Heart left ventricle (tissue), 16 donors: ENCODE data around the gene MINDY4. TPM values are rescaled to one million over a fixed set of nuclear protein-coding genes. Genes with fewer than 3 reads are reported as not detected.
"Not testable (repeated sequence)": the region's sequence is repeated elsewhere in the genome, so short reads cannot be mapped to it uniquely, and the experiment has no call there.

ENCODE experiments used
- ATAC-seq, 4 donors: fragments of 200-7000 bp; cut with Tn5 transposase; one replicate each; pipeline ENCODE4 v1.9.1; 2020 to 2022; ENCODE audit warnings: moderate library complexity in 4 of 4, mild to moderate bottlenecking in 3 of 4, moderate number of reproducible peaks in 1 of 4
- DNase-seq, 5 donors: peaks; one replicate each; pipeline ENCODE4 v3.0.0-alpha.2; 2020
- H3K27ac ChIP-seq, 12 donors: fragments of 200-600 bp; sonication (generic) in 4 of 12; one replicate each; pipeline versions ENCODE4 v1.5.0 to v1.8.0; 2016 to 2022; ENCODE audit warnings: mild to moderate bottlenecking in 2 of 12
- H3K27me3 ChIP-seq, 9 donors: fragments of 200-600 bp; sonication (generic) in 2 of 9; one replicate each; pipeline versions ENCODE4 v1.5.1 to v1.8.0; 2016 to 2022; ENCODE audit warnings: mild to moderate bottlenecking in 3 of 9
- H3K36me3 ChIP-seq, 9 donors: fragments of 200-600 bp; sonication (generic) in 2 of 9; one replicate each; pipeline versions ENCODE4 v1.5.0 to v1.8.0; 2018 to 2022; ENCODE audit warnings: mild to moderate bottlenecking in 2 of 9
- H3K4me1 ChIP-seq, 12 donors: fragments of 200-600 bp; sonication (generic) in 4 of 12; one replicate each; pipeline versions ENCODE4 v1.5.0 to v1.8.0; 2016 to 2022; ENCODE audit warnings: mild to moderate bottlenecking in 3 of 12
- H3K4me3 ChIP-seq, 12 donors: fragments of 200-600 bp; sonication (generic) in 4 of 12; one replicate each; pipeline versions ENCODE4 v1.5.0 to v1.8.0; 2017 to 2022; ENCODE audit warnings: mild to moderate bottlenecking in 9 of 12, moderate library complexity in 4 of 12
- H3K9me3 ChIP-seq, 12 donors: fragments of 200-600 bp; sonication (generic) in 4 of 12; one replicate each; pipeline versions ENCODE4 v1.5.0 to v1.8.0; 2016 to 2022; ENCODE audit warnings: mild to moderate bottlenecking in 1 of 12
- POLR2A ChIP-seq, 2 donors: fragments of 450-650 bp; IDR thresholded peaks; one replicate each; pipeline ENCODE4 v1.6.1; 2017; ENCODE audit warnings: antibody characterized with exemption in 2 of 2, mild to moderate bottlenecking in 2 of 2, moderate library complexity in 2 of 2
- WGBS, 4 donors: extraction: QIAGEN DNeasy Blood & Tissue Kit in 2 of 4; methylation state at CpG; one replicate each; pipeline versions ENCODE4 v1.1.5 to v1.1.7; 2013 to 2018; 5-methylcytosine and 5-hydroxymethylcytosine counted together
- intact Hi-C, 10 donors: fragments of 100-400 bp; cut with DNase I; formaldehyde crosslinking; loops; one replicate each; pipeline versions ENCODE4 v1.11.1 to v1.14.2; 2022
- polyA plus RNA-seq, 2 donors: library from polyadenylated mRNA; stranded (reverse); fragments of 200-250 nt; gene quantifications; one replicate each; pipeline ENCODE4 v1.2.3, GENCODE V29; 2013
- total RNA-seq, 9 donors: library from RNA; depleted of rRNA in 2 of 9; stranded (reverse); fragments of >200 nt in 2 of 9; fragmentation: NEBNext Ultra II Directional in 3 of 9; extraction: Animal tissue kit (Norgen Biotek cat#: 25700) in 3 of 9; gene quantifications; one replicate each; pipeline versions ENCODE4 v1.1.0 to v1.2.4, GENCODE V29; 2016 to 2023
- TF ChIP-seq, protein P1 (sequence below), 12 donors: fragments of 200-600 bp; sonication (generic) in 4 of 12; IDR thresholded peaks; one replicate each; pipeline versions ENCODE4 v1.5.0 to v1.8.0; 2018 to 2022; ENCODE audit warnings: antibody characterized with exemption in 12 of 12, mild to moderate bottlenecking in 5 of 12
- donor health status: ischemic (EF 13 %, LVEDD 7.1; RV severe dilation, severe dysfunction).
- donor health status: healthy with polysubstance abuse.
- donor health status: DM: no; HTN: yes; CAD: no.
- donor health status: DM: no; HTN: no; CAD: no.
- donor health status: ischemic (EF 25% LVEDD 6.9; RV normal size, moderate dysfunction).
- donor health status: ischemic (EF 25% LVEDD 5.7; RV mildly dilated, moderate dysfunction).
- donor health status: healthy.
- donor health status: DM: yes; HTN: yes; CAD: no.
- donor health status: ischemic (EF 35%, LVEDD 5.7; RV mildly dilated, moderate dysfunction).
- donor health status: nonischemic (EF 11% LVEDD 7.7; RV severe dilation, severe dysfunction).
- donor health status: DM: yes; HTN: yes; CAD: no.
- donor health status: PGD.
- donor health status: ischemic (EF 29% LVEDD 5.4; RV normal size, mild dysfunction).
- donor health status: nonischemic (EF 23%, LVEDD 6.1; RV moderate dilation, normal function).

The MINDY4 gene
- total and polyA plus RNA-seq, 11 donors = 1.3 to 6.0 (median 2.9) TPM

DNA sequence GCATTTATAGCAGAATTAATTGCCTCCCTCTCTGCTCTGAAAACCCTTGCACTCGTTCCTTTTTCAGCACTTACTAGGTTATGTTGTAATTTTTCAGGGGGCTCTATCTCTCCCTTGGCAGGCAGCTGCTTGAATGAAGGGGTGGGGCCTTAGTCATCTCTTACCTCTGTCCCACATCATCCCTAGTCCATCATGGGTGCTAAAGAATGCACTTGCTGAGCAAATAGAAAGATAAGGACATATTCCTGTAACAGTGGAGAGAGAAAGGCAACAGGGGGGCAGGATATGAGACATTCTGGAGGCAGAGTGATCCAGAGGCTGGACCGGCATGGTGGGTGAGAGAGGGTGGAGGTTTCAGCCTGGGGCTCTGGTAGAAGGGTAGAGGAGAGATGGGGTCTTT lies 60.0 kb downstream of the MINDY4 start:
- no peak for ATAC-seq
- intact Hi-C loops = no loop called here
- WGBS, 4 donors = 83 to 94% (median 90%) methylated on average over 2 of the region's 2 CpGs

DNA sequence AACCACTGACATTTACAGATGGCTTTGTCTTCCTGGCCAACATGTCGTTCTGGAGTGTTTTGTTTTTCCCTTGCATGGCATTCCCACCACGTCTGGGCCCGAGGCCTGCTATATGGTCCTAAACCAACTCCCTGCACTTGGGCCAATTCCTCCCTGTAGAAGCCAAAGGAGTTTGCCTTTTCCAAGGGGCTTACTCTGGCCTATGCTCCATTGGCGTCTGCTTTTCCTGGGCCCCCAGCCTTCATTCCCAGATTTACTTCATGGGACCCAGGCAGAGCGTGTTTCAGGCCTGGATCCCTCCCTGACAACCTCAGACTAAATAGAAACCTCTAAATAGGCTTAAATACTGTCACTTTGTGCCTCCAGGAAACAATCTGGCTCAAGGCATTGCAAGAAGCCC lies 60.7 kb downstream of the MINDY4 start:
- no peak for TF ChIP-seq POLR2A (IDR thresholded peaks at IDR 0.05)
- TF ChIP-seq, protein P1, sequence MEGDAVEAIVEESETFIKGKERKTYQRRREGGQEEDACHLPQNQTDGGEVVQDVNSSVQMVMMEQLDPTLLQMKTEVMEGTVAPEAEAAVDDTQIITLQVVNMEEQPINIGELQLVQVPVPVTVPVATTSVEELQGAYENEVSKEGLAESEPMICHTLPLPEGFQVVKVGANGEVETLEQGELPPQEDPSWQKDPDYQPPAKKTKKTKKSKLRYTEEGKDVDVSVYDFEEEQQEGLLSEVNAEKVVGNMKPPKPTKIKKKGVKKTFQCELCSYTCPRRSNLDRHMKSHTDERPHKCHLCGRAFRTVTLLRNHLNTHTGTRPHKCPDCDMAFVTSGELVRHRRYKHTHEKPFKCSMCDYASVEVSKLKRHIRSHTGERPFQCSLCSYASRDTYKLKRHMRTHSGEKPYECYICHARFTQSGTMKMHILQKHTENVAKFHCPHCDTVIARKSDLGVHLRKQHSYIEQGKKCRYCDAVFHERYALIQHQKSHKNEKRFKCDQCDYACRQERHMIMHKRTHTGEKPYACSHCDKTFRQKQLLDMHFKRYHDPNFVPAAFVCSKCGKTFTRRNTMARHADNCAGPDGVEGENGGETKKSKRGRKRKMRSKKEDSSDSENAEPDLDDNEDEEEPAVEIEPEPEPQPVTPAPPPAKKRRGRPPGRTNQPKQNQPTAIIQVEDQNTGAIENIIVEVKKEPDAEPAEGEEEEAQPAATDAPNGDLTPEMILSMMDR (IDR thresholded peaks at IDR 0.05) = no peak
- Histone ChIP-seq H3K4me3 (no peak overlapping the region), H3K27me3 (no peaks in the 10 kb centered on the region), H3K36me3 (peaks cover 0 to 19% (median 0%) of the 10 kb centered on the region in 9 donors), H3K27ac (no peak overlapping the region), H3K9me3 (peaks cover 0 to 10% (median 0%) of the 10 kb centered on the region in 12 donors), H3K4me1 (peaks cover 0 to under 1% (median 0%) of the 10 kb centered on the region in 12 donors)
- 79 to 95% (median 93%) methylated on average over 5 of the region's 5 CpGs for WGBS, 4 donors
- intact Hi-C loops = no loop called here
- DNase-seq = no peak
- no peak for ATAC-seq

More for the DNA sequence above, 60.0 kb downstream of the MINDY4 start:
- Histone ChIP-seq H3K4me1 (no peaks in the 10 kb centered on the region), H3K9me3 (peaks cover 0 to 10% (median 0%) of the 10 kb centered on the region in 12 donors), H3K36me3 (peaks cover 0 to 16% (median 0%) of the 10 kb centered on the region in 9 donors), H3K4me3 (no peak overlapping the region), H3K27ac (no peak overlapping the region), H3K27me3 (no peaks in the 10 kb centered on the region)
- no peak for DNase-seq
- no peak for TF ChIP-seq POLR2A (IDR thresholded peaks at IDR 0.05)
- TF ChIP-seq, protein P1 (IDR thresholded peaks at IDR 0.05) = no peak

DNA sequence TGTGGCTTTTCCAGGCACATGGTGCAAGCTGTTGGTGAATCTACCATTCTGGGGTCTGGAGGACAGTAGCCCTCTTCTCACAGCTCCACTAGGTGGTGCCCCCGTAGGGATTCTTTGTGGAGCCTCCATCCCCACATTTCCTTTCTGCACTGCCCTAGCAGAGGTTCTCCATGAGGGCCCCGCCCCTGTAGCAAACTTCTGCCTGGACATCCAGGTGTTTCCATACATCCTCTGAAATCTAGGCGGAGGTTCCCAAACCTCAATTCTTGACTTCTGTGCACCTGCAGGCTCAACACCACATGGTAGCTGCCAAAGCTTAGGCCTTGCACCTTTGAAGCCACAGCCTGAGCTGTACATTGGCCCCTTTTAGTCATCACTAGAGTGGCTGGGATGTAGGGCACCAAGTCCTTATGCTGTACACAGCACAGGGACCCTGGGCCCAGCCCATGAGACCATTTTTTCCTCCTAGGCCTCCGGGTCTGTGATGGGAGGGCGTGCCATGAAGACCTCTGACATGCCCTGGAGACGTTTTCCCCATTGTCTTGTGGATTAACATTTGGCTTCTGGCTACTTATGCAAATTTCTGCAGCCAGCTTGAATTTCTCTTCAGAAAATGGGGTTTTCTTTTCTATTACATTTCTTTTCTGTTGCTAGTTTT lies 62.9 kb downstream of the MINDY4 start:
- Histone ChIP-seq H3K9me3 (peaks cover 0 to 10% (median 0%) of the 10 kb centered on the region in 12 donors), H3K36me3 (peaks cover 0 to 19% (median 0%) of the 10 kb centered on the region in 9 donors)
- H3K4me1 ChIP-seq, intact Hi-C loops, DNase-seq, H3K4me3 ChIP-seq, H3K27me3 ChIP-seq, H3K27ac ChIP-seq, ATAC-seq: not testable (repeated sequence)
- 90 to 99% (median 95%) methylated on average over 6 of the region's 6 CpGs for WGBS, 4 donors

DNA sequence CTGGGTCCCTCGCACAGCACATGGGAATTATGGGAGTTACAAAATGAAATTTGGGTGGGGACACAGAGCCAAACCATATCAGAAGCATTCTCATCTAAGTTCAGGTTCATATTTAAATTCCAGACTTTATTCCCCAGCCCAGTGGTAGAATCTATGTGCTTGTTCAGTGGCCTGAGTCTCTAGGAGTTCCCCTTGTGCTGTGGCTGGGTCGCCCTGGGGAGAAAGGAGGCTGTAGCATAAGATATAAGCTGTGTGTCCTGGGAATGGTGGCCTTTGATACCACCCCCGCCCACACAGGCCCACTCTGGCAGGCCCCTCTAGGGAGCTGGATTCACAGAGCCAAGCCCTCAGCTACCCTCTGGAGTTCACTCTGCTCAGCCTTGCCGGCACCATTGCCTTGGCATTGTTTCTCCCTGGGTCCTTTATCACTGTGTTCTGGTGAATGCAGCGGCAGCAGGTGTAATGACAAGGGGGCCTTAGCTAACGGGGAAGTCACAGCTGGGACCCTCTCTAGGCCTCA lies 64.2 kb downstream of the MINDY4 start:
- 97 to 99% (median 98%) methylated on average over 6 of the region's 6 CpGs for WGBS, 4 donors
- DNase-seq = no peak

More for the DNA sequence above, 64.2 kb downstream of the MINDY4 start:
- Histone ChIP-seq H3K4me1 (peaks cover 0 to 10% (median under 1%) of the 10 kb centered on the region in 12 donors), H3K36me3 (peaks cover 0 to 17% (median 0%) of the 10 kb centered on the region in 9 donors), H3K9me3 (peaks cover 0 to 10% (median 0%) of the 10 kb centered on the region in 12 donors), H3K4me3 (no peak overlapping the region), H3K27me3 (no peaks in the 10 kb centered on the region), H3K27ac (no peak overlapping the region)
- intact Hi-C loops = no loop called here
- TF ChIP-seq, protein P1 (IDR thresholded peaks at IDR 0.05) = no peak
- no peak for TF ChIP-seq POLR2A (IDR thresholded peaks at IDR 0.05)
- ATAC-seq = no peak
